Endothelial cell (in vitro differentiated cells): ENCODE measurements around the gene ACY1. TPM values are rescaled to one million over a fixed set of nuclear protein-coding genes. Genes with fewer than 3 reads are reported as not detected.

ENCODE experiments used
- DNase-seq: peaks from one replicate; pipeline ENCODE4 v3.0.0; 2021; ENCODE audit warnings: low spot score
- H3K27ac Mint-ChIP-seq: one replicate; pipeline ENCODE4 v1.8.0; 2021; ENCODE audit warnings: mixed read lengths, inconsistent platforms; ENCODE audit not compliant: unreplicated experiment
- H3K27me3 Mint-ChIP-seq: one replicate; pipeline ENCODE4 v1.8.0; 2021; ENCODE audit warnings: mild to moderate bottlenecking, moderate library complexity, mixed read lengths, inconsistent platforms; ENCODE audit not compliant: unreplicated experiment
- H3K36me3 Mint-ChIP-seq: one replicate; pipeline ENCODE4 v1.8.0; 2021; ENCODE audit warnings: mild to moderate bottlenecking, low read depth, mixed read lengths, inconsistent platforms; ENCODE audit not compliant: unreplicated experiment
- H3K4me1 Mint-ChIP-seq: one replicate; pipeline ENCODE4 v1.8.0; 2021; ENCODE audit warnings: mild to moderate bottlenecking, mixed read lengths, inconsistent platforms; ENCODE audit not compliant: unreplicated experiment
- H3K4me3 Mint-ChIP-seq: one replicate; pipeline ENCODE4 v1.8.0; 2021; ENCODE audit warnings: mild to moderate bottlenecking, mixed read lengths, inconsistent platforms; ENCODE audit not compliant: unreplicated experiment
- H3K9me3 Mint-ChIP-seq: one replicate; pipeline ENCODE4 v1.8.0; 2021; ENCODE audit warnings: mixed read lengths, inconsistent platforms; ENCODE audit not compliant: unreplicated experiment
- CTCF ChIP-seq: fragments of 200-600 bp; sonication (generic); IDR thresholded peaks from one replicate; pipeline ENCODE4 v1.5.0; 2021; ENCODE audit warnings: antibody characterized with exemption; ENCODE audit not compliant: unreplicated experiment
- total RNA-seq: library from RNA; stranded (reverse); fragmentation: NEBNext Ultra II Directional; extraction: Animal tissue kit (Norgen Biotek cat#: 25700); gene quantifications from one replicate; pipeline ENCODE4 v1.2.1, GENCODE V29; 2021; ENCODE audit not compliant: unreplicated experiment

Gene ACY1
- total RNA-seq, 1 donor from 2014 or later: 19.8 TPM

GRCh38 chr3:52001443-52001974 lies 18.2 kb downstream of the ACY1 start:
- Mint-ChIP-seq H3K27me3 (peaks cover 21% of the 10 kb centered on the region), H3K9me3 (no peaks in the 10 kb centered on the region), H3K4me1 (peaks cover 23% of the 10 kb centered on the region), H3K4me3 (no peak overlapping the region), H3K27ac (no peak overlapping the region), H3K36me3 (no peaks in the 10 kb centered on the region)
- peak; percentile 87 for DNase-seq
- peak; percentile 90 for TF ChIP-seq CTCF

GRCh38 chr3:52002748-52003147 lies 19.4 kb downstream of the ACY1 start:
- no peak overlapping the region for H3K27ac Mint-ChIP-seq
- H3K27me3 Mint-ChIP-seq: peaks cover 18% of the 10 kb centered on the region
- H3K36me3 Mint-ChIP-seq: no peaks in the 10 kb centered on the region
- no peaks in the 10 kb centered on the region for H3K9me3 Mint-ChIP-seq
- no peak overlapping the region for H3K4me3 Mint-ChIP-seq
- DNase-seq: no peak
- no peak for TF ChIP-seq CTCF
- H3K4me1 Mint-ChIP-seq: peaks cover 22% of the 10 kb centered on the region

- no peak overlapping the region for H3K4me3 Mint-ChIP-seq
- peak; percentile 17 for TF ChIP-seq CTCF
- H3K4me1 Mint-ChIP-seq: peaks cover 17% of the 10 kb centered on the region
- H3K9me3 Mint-ChIP-seq: no peaks in the 10 kb centered on the region
- peak; percentile 55 for DNase-seq
- H3K27ac Mint-ChIP-seq: no peak overlapping the region
- no peaks in the 10 kb centered on the region for H3K36me3 Mint-ChIP-seq
- peaks cover 14% of the 10 kb centered on the region for H3K27me3 Mint-ChIP-seq
These were observed 20.9 kb downstream of the ACY1 start for GRCh38 chr3:52004163-52004787.

GRCh38 chr3:52004906-52005395 lies 21.6 kb downstream of the ACY1 start:
- no peaks in the 10 kb centered on the region for H3K9me3 Mint-ChIP-seq
- peaks cover 14% of the 10 kb centered on the region for H3K27me3 Mint-ChIP-seq
- no peaks in the 10 kb centered on the region for H3K36me3 Mint-ChIP-seq
- no peak for DNase-seq
- no peak overlapping the region for H3K4me3 Mint-ChIP-seq
- H3K27ac Mint-ChIP-seq: no peak overlapping the region
- TF ChIP-seq CTCF: no peak
- H3K4me1 Mint-ChIP-seq: peaks cover 17% of the 10 kb centered on the region

GRCh38 chr3:52005571-52005986 lies 22.2 kb downstream of the ACY1 start:
- Mint-ChIP-seq H3K4me1 (peaks cover 17% of the 10 kb centered on the region), H3K36me3 (no peaks in the 10 kb centered on the region), H3K4me3 (no peak overlapping the region), H3K9me3 (no peaks in the 10 kb centered on the region), H3K27ac (no peak overlapping the region), H3K27me3 (peaks cover 12% of the 10 kb centered on the region)
- DNase-seq: no peak
- no peak for TF ChIP-seq CTCF
